ENCODE data around the gene SVIL. TPM values are rescaled to one million over a fixed set of nuclear protein-coding genes. Genes with fewer than 3 reads are reported as not detected.
A peak's percentile ranks its signal among the peaks of the same experiment; 100 is the strongest.
"Not testable (repeated sequence)": the region's sequence is repeated elsewhere in the genome, so short reads cannot be mapped to it uniquely, and the experiment has no call there.

SVIL gene
- total RNA-seq, 4 donors from 2014 or later, result 785 to 1,099 (median 921) TPM

DNA sequence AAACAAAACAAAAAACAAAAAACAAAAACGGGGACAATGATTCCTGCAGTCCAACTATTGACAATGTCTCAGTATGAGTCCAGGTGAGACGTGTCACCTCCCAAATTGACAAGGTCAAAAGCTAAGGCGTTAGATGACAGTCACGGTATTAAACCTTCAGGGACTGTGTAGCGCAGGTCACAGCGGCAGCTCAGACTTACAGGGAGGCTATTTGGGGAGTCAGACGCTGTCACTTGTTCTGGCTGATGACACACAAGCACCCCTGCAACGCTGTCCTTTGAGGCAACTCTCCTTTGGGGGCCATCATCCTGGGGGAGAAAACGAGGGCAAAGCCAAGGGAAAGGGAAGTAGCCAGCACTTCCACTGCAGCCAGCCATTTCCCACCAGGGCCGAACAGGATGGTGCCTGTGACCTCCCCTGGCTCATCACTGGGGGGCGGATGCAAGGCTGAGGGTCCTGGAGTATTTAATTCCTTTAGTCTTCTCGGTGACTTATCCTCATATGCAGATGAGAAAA, 55.3 kb downstream of the SVIL start:
- Histone ChIP-seq H3K4me1 (peaks cover 17 to 83% (median 54%) of the 10 kb centered on the region in 4 donors), H3K9me3 (no peaks in the 10 kb centered on the region), H3K36me3 (peaks cover 0 to 35% (median 5%) of the 10 kb centered on the region in 4 donors), H3K27me3 (no peaks in the 10 kb centered on the region), H3K27ac (replicated peaks in 1 of 4) (peak overlapping the region; percentile 10 to 53 (median 30)), H3K4me3 (no peak overlapping the region)
- TF ChIP-seq POLR2A (IDR thresholded peaks at IDR 0.05; ENCODE audit: low read depth), result no peak
- peak in 1 of 2 donors; percentile 34 for TF ChIP-seq POLR2AphosphoS5 (IDR thresholded peaks at IDR 0.05)
- WGBS, result 88% methylated on average over 12 of the region's 12 CpGs
- no peak for DNase-seq (ENCODE audit: extremely low spot score)
- intact Hi-C loops (cut with DNase I), result no loop called here

- no peaks in the 10 kb centered on the region for H3K9me3 ChIP-seq
- intact Hi-C loops (cut with DNase I), result no loop called here
- WGBS, result 61% methylated on average over 3 of the region's 3 CpGs
- H3K27ac ChIP-seq (replicated peaks in 1 of 4), result peak overlapping the region in 2 of 4 donors; percentile 29 to 53
- H3K27me3 ChIP-seq, result no peaks in the 10 kb centered on the region
- H3K4me3 ChIP-seq, result no peak overlapping the region
- peaks cover 10 to 73% (median 46%) of the 10 kb centered on the region in 4 donors for H3K4me1 ChIP-seq
- DNase-seq (ENCODE audit: extremely low spot score), result no peak
- peaks cover 0 to 29% (median 6%) of the 10 kb centered on the region in 4 donors for H3K36me3 ChIP-seq
- TF ChIP-seq POLR2AphosphoS5 (IDR thresholded peaks at IDR 0.05) (peak in 1 of 2 donors; percentile 17), POLR2A (IDR thresholded peaks at IDR 0.05; ENCODE audit: low read depth) (no peak)
Observed at GRCh38 chr10:29578457-29578856, 56.3 kb downstream of the SVIL start.

DNA sequence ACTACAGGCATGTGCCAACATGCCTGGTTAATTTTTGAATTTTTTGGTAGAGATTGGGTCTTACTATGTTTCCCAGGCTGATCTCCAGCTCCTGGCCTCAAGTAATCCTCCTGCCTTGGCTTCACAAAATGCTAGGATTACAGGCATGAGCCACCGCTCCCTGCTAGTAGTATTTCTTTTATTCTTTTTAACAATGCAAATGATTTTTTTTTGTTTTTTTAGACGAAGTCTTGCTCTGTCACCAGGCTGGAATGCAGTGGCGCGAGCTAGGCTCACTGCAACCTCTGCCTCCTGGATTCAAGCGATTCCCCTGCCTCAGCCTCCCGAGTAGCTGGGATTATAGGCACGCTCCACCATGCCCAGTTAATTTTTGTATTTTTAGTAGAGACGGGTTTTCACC, 58.1 kb downstream of the SVIL start:
- intact Hi-C loops (cut with DNase I), result no loop called here
- no peak for DNase-seq (ENCODE audit: extremely low spot score)
- H3K27ac ChIP-seq (replicated peaks in 1 of 4), result peak overlapping the region in 2 of 4 donors; percentile 7 to 25
- H3K4me3 ChIP-seq, result no peak overlapping the region
- WGBS, result 77% methylated on average over 8 of the region's 8 CpGs
- peaks cover 0 to 29% (median 6%) of the 10 kb centered on the region in 4 donors for H3K36me3 ChIP-seq
- H3K9me3 ChIP-seq, result no peaks in the 10 kb centered on the region
- H3K27me3 ChIP-seq, result no peaks in the 10 kb centered on the region
- H3K4me1 ChIP-seq, result peaks cover 14 to 62% (median 34%) of the 10 kb centered on the region in 4 donors
- TF ChIP-seq, protein P1, sequence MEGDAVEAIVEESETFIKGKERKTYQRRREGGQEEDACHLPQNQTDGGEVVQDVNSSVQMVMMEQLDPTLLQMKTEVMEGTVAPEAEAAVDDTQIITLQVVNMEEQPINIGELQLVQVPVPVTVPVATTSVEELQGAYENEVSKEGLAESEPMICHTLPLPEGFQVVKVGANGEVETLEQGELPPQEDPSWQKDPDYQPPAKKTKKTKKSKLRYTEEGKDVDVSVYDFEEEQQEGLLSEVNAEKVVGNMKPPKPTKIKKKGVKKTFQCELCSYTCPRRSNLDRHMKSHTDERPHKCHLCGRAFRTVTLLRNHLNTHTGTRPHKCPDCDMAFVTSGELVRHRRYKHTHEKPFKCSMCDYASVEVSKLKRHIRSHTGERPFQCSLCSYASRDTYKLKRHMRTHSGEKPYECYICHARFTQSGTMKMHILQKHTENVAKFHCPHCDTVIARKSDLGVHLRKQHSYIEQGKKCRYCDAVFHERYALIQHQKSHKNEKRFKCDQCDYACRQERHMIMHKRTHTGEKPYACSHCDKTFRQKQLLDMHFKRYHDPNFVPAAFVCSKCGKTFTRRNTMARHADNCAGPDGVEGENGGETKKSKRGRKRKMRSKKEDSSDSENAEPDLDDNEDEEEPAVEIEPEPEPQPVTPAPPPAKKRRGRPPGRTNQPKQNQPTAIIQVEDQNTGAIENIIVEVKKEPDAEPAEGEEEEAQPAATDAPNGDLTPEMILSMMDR (IDR thresholded peaks at IDR 0.05), result no peak
- TF ChIP-seq EP300 (IDR thresholded peaks at IDR 0.05) (no peak), POLR2A (IDR thresholded peaks at IDR 0.05; ENCODE audit: low read depth) (no peak), POLR2AphosphoS5 (IDR thresholded peaks at IDR 0.05) (no peak)

- no peak for DNase-seq (ENCODE audit: extremely low spot score)
- H3K27me3 ChIP-seq, result no peaks in the 10 kb centered on the region
- intact Hi-C loops (cut with DNase I), result no loop called here
- no peak for TF ChIP-seq EP300 (IDR thresholded peaks at IDR 0.05)
- TF ChIP-seq, protein P1 (IDR thresholded peaks at IDR 0.05), result no peak
- no peak for TF ChIP-seq POLR2AphosphoS5 (IDR thresholded peaks at IDR 0.05)
- no peak for TF ChIP-seq POLR2A (IDR thresholded peaks at IDR 0.05; ENCODE audit: low read depth)
- H3K27ac ChIP-seq (replicated peaks in 1 of 4), result no peak overlapping the region
- H3K9me3 ChIP-seq, result no peaks in the 10 kb centered on the region
- peaks cover 21 to 64% (median 45%) of the 10 kb centered on the region in 4 donors for H3K4me1 ChIP-seq
- no peak overlapping the region for H3K4me3 ChIP-seq
- peaks cover 0 to 22% (median 6%) of the 10 kb centered on the region in 4 donors for H3K36me3 ChIP-seq
- WGBS, result 91% methylated on average over 2 of the region's 2 CpGs
Observed at GRCh38 chr10:29575098-29575455, 59.7 kb downstream of the SVIL start.

DNA sequence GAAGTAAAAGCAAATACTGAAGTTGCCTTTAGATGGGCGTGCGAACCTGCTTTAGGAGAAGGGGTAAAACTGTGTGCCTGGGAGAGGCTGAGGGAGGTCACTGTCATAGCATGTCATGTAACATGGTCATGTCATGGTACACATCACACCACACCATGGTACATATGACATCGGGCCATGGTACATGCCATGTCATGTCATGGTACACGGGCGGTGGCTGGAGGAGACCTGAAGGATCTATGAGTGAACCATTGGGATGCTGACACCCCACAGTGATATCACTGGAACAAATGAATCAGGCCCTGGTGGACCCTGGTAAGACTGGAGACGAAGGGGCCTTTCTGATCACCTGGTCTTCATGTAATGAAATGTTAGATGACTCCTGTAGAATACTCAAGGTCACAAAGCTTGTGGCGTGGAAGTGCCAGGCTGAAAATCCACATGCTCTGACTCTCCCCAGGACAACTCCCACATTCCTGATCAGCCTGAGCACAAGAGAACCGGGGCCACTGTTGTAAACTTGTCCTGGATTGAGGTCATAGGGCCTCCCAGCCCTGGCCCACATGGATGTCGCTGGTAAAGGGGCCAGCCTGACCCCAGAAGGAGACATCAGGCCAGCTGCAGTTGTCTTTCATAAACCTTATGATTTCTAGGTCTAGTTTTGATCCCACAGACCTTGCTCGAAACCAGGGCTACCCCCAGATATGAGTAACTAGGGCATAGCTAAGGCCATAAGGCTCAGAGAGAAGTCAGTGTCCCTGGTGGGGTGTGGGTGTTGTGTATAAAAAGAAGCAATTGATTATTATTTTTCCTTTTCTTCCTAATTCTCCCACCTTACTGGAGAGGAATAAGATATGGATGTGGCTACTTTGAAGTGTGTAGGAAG, 60.3 kb downstream of the SVIL start:
- H3K27me3 ChIP-seq; intact Hi-C loops (cut with DNase I); H3K9me3 ChIP-seq; DNase-seq (ENCODE audit: extremely low spot score); H3K4me3 ChIP-seq: not testable (repeated sequence)
- 79% methylated on average over 8 of the region's 10 CpGs for WGBS
- peaks cover 0 to 17% (median 6%) of the 10 kb centered on the region in 4 donors for H3K36me3 ChIP-seq
- peaks cover 28 to 64% (median 46%) of the 10 kb centered on the region in 4 donors for H3K4me1 ChIP-seq
- H3K27ac ChIP-seq (replicated peaks in 1 of 4), result peak overlapping the region in 2 of 4 donors; percentile 4 to 46

DNA sequence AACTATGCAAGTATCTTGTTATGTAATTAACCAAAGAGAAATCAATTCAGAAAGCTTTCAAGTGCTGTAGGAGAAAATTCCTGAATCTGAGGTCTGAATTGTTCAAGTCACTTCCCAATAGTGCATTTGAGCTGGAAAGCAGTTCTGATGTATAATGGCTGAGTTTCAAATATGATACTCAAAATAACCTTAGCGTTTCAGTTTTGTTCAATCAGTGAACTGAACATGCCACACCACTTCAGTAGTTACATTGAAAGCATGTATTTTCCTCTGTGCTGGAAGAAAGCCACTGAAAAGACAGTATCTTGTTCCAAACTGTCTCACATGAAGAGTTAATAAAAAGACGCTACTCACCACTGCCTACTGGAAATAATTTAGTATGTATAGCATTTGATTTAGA, 64.5 kb downstream of the SVIL start:
- H3K9me3 ChIP-seq; H3K4me3 ChIP-seq; H3K27me3 ChIP-seq; intact Hi-C loops (cut with DNase I); DNase-seq (ENCODE audit: extremely low spot score): not testable (repeated sequence)
- Histone ChIP-seq H3K27ac (replicated peaks in 1 of 4) (peak overlapping the region in 2 of 4 donors; percentile 42 to 48), H3K36me3 (peaks cover 0 to 27% (median 14%) of the 10 kb centered on the region in 4 donors), H3K4me1 (peaks cover 25 to 70% (median 57%) of the 10 kb centered on the region in 4 donors)
- WGBS, result 43% methylated on average over 2 of the region's 2 CpGs

Data from esophagus muscularis mucosa (tissue), 4 donors.